HG03432 (cell line): ENCODE data around the gene SOS1.
A peak's percentile ranks its signal among the peaks of the same experiment; 100 is the strongest.
"Not testable (repeated sequence)": the region's sequence is repeated elsewhere in the genome, so short reads cannot be mapped to it uniquely, and the experiment has no call there.

Experiments
- ATAC-seq: cut with Tn5 transposase; IDR thresholded peaks from one replicate; pipeline ENCODE4 v1.9.1; 2021; ENCODE audit warnings: mild to moderate bottlenecking, moderate library complexity; ENCODE audit not compliant: unreplicated experiment

Gene SOS1

GRCh38 chr2:38977047-38977446, 143.8 kb downstream of the SOS1 start:
- no peak for ATAC-seq

DNA sequence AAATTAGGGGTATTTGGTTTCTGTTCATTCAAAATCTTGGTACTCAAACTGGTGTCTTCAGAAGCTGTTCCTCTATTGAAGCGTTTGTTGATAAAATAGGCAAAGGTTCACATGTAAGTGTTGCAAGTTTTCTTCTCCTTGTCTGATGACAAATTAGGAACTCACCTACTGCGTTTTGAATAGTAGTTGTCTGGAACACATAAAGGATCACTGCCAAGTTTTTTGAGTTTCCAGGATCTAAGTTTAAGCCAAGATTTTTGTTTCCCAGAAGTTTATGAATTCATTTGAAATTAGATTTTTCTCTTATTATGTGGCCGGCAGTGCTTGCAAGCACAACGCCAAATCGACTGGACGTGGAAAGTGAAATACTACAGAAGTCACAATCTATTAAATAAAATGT, 145.8 kb downstream of the SOS1 start:
- ATAC-seq: no peak

- no peak for ATAC-seq
Observed at GRCh38 chr2:38973266-38973665, 147.6 kb downstream of the SOS1 start.

DNA sequence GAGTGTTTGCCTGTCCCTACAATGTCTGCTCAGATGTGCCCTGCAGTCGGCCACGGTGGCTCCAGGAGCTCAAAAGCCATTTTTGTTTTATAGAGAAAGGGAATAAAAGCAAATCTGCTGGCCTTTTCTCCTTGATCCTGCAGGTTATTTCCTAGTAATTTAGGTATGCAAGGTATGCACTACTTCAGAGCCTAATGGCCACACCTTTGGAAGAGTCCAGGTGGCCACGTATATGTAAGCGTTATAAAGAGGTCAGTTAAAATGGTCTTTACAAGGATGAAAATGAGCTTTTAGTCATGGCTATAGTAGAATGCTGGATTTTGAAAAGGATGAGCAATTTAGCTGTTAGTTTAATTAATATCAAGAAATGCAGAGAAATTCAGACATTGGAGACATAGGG, 149.5 kb downstream of the SOS1 start:
- ATAC-seq: no peak

DNA sequence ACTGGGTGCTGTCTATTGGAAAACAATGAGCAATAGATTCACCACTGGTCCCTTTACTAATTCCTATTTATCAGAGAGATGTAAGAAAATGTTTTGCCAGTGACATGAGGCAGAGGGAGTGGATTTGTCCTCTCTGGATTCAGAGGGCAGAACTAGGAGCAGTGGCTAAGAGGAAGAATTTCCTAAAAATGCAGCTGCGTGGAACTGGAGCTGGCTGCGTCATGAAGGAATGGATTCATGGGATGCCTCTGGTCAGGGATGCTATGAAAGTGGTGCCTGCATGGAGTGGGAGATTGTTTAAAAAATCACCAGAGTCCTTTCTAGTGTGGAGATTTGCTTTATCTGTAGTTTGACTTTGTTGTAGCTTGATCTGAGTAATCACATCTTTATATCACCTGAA, 152.8 kb downstream of the SOS1 start:
- ATAC-seq: no peak

DNA sequence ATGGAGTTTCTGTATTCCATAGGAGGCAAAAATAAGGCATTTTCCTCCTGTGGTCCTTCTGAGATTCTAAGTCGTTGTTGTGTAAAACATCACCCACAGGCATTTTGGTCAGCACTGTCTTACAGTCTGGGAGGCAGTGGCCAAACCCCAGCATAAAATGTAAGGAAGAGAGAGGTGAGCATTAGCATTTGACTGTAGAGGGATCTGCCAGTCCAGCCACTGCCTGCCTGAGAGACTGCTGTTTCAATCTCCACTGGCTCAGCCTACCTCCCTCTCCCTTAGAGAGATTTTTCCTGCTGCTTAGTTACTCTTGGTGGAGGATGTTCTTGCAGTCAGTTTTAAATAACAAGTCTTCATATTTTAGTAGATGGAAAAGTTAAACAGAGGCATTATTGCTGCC, 154.2 kb downstream of the SOS1 start:
- no peak for ATAC-seq

- no peak for ATAC-seq
Observed at GRCh38 chr2:38966006-38966405, 154.8 kb downstream of the SOS1 start.

DNA sequence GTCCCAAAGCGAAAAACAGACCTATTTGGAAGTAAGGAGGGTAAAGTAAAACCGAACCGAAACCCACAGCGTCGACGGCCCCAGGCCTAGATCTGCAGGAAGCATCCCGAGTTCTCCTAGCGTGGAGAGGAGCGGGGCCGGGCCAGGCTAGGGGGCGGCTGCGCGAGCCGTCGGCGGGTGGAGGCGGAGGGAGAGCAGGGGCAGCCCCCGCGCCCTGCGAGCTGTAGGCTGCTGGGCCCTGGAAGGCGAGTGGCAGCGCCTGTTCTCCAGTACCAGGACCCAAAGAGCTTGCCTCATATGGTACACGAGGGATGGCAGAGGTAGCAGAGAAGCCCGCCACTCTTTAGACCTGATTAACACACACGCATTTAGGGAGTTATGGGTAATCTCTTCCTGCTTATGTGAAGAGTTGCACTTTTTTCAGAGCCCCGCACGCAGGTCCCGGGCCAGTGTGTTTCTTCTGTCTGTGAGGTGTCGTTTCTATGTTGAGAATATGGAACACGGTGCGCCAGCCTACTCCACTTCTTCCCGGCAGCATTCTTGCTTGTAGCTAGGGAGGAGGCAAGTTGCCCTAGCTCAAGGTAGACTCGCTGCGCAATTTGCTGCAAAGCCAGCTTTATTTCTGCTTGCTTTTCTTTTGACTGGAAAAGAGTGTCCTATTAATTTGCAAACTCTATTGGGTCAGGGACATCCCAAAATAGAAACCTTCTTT, 160.1 kb downstream of the SOS1 start:
- ATAC-seq: peak; percentile 44

- ATAC-seq: peak; percentile 94
Observed at GRCh38 chr2:38959938-38960608, 160.8 kb downstream of the SOS1 start.

- no peak for ATAC-seq
Observed at GRCh38 chr2:38959466-38959865, 161.4 kb downstream of the SOS1 start.

DNA sequence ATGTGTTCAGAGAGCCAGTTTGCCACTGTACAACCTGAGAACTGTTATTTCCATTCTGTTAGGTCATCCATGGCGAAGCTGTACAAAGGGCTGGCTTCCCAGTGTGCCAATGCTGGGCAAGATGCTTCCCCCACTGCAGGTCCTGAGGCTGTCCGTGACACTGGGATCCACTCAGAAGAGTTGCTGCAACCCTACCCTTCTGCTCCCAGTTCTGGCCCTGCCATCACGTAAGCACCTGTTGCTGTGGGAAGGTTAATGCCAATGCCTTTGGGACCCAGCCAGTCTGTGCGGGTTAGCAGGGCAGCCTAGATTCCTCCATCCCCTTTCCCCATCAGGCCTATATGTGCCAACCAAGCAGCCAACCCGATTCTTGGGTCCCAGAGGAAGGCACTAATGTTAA, 162.9 kb downstream of the SOS1 start:
- no peak for ATAC-seq

- no peak for ATAC-seq
Observed at GRCh38 chr2:38951766-38952165, 169.1 kb downstream of the SOS1 start.

- no peak for ATAC-seq
Observed at GRCh38 chr2:38948995-38949394, 171.9 kb downstream of the SOS1 start.

GRCh38 chr2:38948387-38948882, 172.4 kb downstream of the SOS1 start:
- ATAC-seq: no peak

GRCh38 chr2:38947241-38948239, 173.3 kb downstream of the SOS1 start:
- ATAC-seq: peak; percentile 80

DNA sequence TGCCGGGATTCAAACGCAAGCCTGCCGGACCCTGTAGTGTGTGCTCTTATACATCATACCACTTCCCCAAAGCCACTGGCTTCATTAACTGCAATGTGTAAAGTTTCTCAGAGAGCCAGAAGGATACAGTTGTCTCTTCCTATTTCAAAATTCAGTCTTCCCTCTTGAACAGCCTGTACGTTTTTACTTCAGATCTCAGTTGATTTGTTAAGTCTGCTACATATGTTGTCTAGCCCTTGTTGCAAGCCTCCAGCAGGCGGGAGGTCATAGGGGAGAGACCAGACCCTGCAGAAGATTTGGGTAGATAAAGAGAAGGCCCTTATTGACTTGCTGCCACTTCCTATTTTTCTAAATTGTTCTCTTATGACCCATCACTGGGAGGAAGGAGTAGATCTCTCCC, 174.9 kb downstream of the SOS1 start:
- ATAC-seq: no peak

GRCh38 chr2:38945372-38945771, 175.5 kb downstream of the SOS1 start:
- ATAC-seq: no peak

DNA sequence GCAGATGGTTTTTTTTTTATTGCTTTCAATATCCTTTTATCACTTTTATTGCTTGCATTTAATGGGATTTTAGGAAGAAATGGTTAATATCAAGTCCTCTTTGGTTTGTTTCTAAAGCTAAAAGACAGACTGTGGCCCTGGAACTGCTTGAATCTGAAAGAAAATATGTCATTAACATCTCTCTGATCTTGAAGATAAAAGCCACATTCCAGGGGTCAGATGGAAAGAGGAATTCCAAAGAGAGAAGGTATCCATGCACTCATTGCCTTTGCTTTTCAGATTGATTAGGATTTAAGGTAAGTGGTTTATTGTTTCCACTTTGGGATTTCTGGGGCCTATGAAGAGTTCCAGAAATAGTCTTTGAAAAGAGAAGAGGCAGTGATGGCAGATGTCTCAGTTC, 177.1 kb downstream of the SOS1 start:
- ATAC-seq: no peak

- no peak for ATAC-seq
Observed at GRCh38 chr2:38940746-38941145, 180.1 kb downstream of the SOS1 start.

- no peak for ATAC-seq
Observed at GRCh38 chr2:38937548-38937947, 183.3 kb downstream of the SOS1 start.

DNA sequence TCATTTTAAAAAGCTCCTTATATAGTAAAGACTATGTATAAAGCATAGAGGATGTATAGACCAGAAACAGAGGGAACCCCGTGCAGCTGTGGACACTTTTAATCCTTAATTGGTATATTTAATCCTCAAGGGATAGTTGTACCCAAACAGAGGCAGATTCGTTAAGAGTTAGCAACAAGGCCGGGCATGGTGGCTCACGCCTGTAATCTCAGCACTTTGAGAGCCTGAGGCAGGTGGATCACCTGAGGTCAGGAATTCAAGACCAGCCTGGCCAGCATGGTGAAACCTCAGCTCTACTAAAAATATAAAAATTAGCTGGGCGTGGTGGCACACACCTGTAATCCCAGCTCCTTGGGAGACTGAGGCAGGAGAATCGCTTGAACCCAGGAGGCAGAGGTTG, 184.3 kb downstream of the SOS1 start:
- not testable (repeated sequence) for ATAC-seq
